Stomach (tissue), 4 donors: ENCODE measurements around the gene CARD14.

Experiments
- CTCF ChIP-seq, 7 experiments: fragments of 450-650 bp in 4 of 7; fragments of 200-600 bp in 3 of 7; sonication (generic) in 3 of 7; IDR thresholded peaks; one replicate each; pipeline ENCODE4 v1.5.1; 2016 to 2019; ENCODE audit warnings: antibody characterized with exemption in 7 of 7, control low read depth in 2 of 7, mild to moderate bottlenecking in 1 of 7
- EP300 ChIP-seq: sonication (generic); formaldehyde crosslinking; IDR thresholded peaks from one replicate; pipeline ENCODE4 v1.6.1; 2017; ENCODE audit warnings: antibody characterized with exemption
- POLR2A ChIP-seq, 4 donors: fragments of 450-650 bp; IDR thresholded peaks; one replicate each; pipeline ENCODE4 v1.6.1; 2016; ENCODE audit warnings: antibody characterized with exemption in 4 of 4, control low read depth in 2 of 4, mild to moderate bottlenecking in 1 of 4, moderate library complexity in 1 of 4

DNA sequence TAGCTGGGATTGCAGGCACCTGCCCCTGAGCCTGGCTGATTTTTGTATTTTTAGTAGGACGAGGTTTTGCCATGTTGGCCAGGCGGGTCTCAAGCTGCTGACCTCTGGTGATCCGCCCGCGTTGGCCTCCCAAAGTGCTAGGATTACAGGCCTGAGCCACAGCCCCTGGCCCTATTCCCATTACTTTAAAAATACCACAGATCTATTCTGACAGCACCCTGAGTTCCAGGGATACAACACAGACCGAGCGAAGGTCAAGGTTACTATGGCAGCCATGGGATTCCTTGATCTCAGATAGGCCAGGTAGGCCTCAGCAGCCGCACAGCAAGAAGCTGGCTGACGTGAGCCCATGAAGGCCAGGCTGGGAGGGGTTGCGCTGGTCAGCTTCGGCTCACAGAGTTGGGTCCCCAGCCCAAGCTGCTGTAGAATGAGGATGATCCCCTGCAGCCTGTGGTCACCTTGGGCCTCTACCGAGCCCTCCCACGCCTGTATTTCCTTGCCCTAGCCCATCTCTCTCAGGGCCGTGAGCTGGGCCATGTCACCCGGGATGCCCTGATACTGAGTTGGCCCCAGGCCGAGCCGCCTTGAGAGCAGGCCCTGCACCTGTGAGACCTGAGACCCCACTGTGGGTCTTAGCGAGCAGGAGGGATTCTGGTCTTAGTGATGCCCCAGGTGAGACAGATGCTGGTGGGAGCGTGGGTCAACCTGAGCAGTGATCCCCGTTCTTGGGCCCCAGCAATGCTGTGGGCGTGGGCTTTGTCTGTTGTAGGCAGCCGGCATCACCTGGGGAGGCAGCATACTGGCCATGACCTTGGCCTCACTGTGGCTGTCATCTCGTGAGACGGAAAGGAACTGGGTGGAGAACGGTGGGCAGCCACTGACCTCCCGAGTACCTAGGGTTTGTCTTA, 74.0 kb downstream of the CARD14 start:
- TF ChIP-seq POLR2A (IDR thresholded peaks at IDR 0.05), result no peak
- TF ChIP-seq CTCF (IDR thresholded peaks at IDR 0.05), result no peak
- TF ChIP-seq EP300, result no peak
